Pulmonary artery endothelial cell (primary cell): ENCODE results near the gene ECEL1. TPM values are rescaled to one million over a fixed set of nuclear protein-coding genes. Genes with fewer than 3 reads are reported as not detected.

Source experiments
- DNase-seq: peaks from one replicate; pipeline ENCODE4 v3.0.0-alpha.2; 2011; ENCODE audit warnings: low read depth, low spot score
- total RNA-seq: library from RNA; depleted of rRNA; stranded (reverse); fragments of >200 nt; gene quantifications from 2 replicates; pipeline ENCODE4 v1.2.3, GENCODE V29; 2014

Gene ECEL1
- total RNA-seq, 1 donor from 2014 or later = not detected

GRCh38 chr2:232501331-232501771 is 13.7 kb upstream of the ECEL1 start:
- no peak for DNase-seq

- DNase-seq = no peak
Measured at GRCh38 chr2:232498452-232498851, 10.8 kb upstream of the ECEL1 start.

GRCh38 chr2:232497348-232497747 is 9.7 kb upstream of the ECEL1 start:
- DNase-seq = no peak

- DNase-seq = no peak
Measured at GRCh38 chr2:232496501-232497270, 9.1 kb upstream of the ECEL1 start.

- no peak for DNase-seq
Measured at GRCh38 chr2:232495292-232495691, 7.7 kb upstream of the ECEL1 start.

GRCh38 chr2:232494542-232494941 is 6.9 kb upstream of the ECEL1 start:
- no peak for DNase-seq

GRCh38 chr2:232493701-232494474 is 6.3 kb upstream of the ECEL1 start:
- no peak for DNase-seq

- no peak for DNase-seq
Measured at GRCh38 chr2:232492963-232493700, 5.5 kb upstream of the ECEL1 start.

GRCh38 chr2:232492236-232492848 is 4.7 kb upstream of the ECEL1 start:
- DNase-seq = no peak

GRCh38 chr2:232491139-232491780 is 3.6 kb upstream of the ECEL1 start:
- DNase-seq = no peak

- DNase-seq = no peak
Measured at GRCh38 chr2:232490221-232491138, 2.8 kb upstream of the ECEL1 start.

- no peak for DNase-seq
Measured at GRCh38 chr2:232489516-232490220, 2.0 kb upstream of the ECEL1 start.

GRCh38 chr2:232488721-232489300 is 1.2 kb upstream of the ECEL1 start:
- no peak for DNase-seq

GRCh38 chr2:232488097-232488711 is 570 bp upstream of the ECEL1 start:
- no peak for DNase-seq

- no peak for DNase-seq
Measured at GRCh38 chr2:232486558-232487384, 863 bp downstream of the ECEL1 start.

- no peak for DNase-seq
Measured at GRCh38 chr2:232485757-232486557, 1.7 kb downstream of the ECEL1 start.

GRCh38 chr2:232485348-232485756 is 2.3 kb downstream of the ECEL1 start:
- DNase-seq = no peak
